K562 (cell line): ENCODE results near the gene MCTS1. TPM values are rescaled to one million over a fixed set of nuclear protein-coding genes. Genes with fewer than 3 reads are reported as not detected.

Experiments used
- ARNT ChIP-seq, 2 experiments: fragments of 450-650 bp; IDR thresholded peaks; 2 replicates each; pipeline ENCODE4 v1.6.1; 2016; ENCODE audit warnings: mild to moderate bottlenecking in 1 of 2
- BRD9 ChIP-seq: fragments of 450-650 bp; IDR thresholded peaks from 2 replicates; pipeline ENCODE4 v1.6.1; 2018; ENCODE audit warnings: low read depth; ENCODE audit not compliant: partially characterized antibody
- KLF13 ChIP-seq: fragments of 450-650 bp; IDR thresholded peaks from 2 replicates; pipeline ENCODE4 v1.6.1; 2016; ENCODE audit warnings: missing genetic modification characterization, low read depth, mild to moderate bottlenecking, missing compliant biosample characterization, moderate library complexity, borderline replicate concordance
- NRF1 ChIP-seq, 2 experiments: fragments of 450-650 bp; IDR thresholded peaks in 1 of 2; conservative IDR thresholded peaks in 1 of 2; 2 replicates each; pipeline ENCODE4 v1.6.1; 2014; ENCODE audit warnings: mild to moderate bottlenecking in 2 of 2
- PTTG1 ChIP-seq: fragments of 450-650 bp; IDR thresholded peaks from 2 replicates; pipeline ENCODE4 v1.6.1; 2016; ENCODE audit warnings: low read depth, mild to moderate bottlenecking, missing genetic modification characterization, missing compliant biosample characterization
- TAF15 ChIP-seq: fragments of 200-400 bp; formaldehyde crosslinking; IDR thresholded peaks from 2 replicates; pipeline ENCODE4 v1.6.1; 2017; ENCODE audit warnings: mild to moderate bottlenecking, low read depth, low read length, moderate library complexity
- polyA plus RNA-seq, 8 experiments: library from polyadenylated mRNA; depleted of rRNA in 4 of 8; stranded (reverse) in 5 of 8; unstranded in 3 of 8; fragments of >200 nt; fragmentation: Nextera tagmentation in 2 of 8; fragmentation: Illumina TruSeq in 1 of 8; extraction: Ambion mirVana in 2 of 8; extraction: Trizol in 1 of 8; gene quantifications; 2 replicates each; pipeline versions ENCODE4 v1.2.1 to v1.2.3, GENCODE V29; 2011 to 2014; ENCODE audit warnings: inconsistent platforms in 1 of 8, missing spikeins in 1 of 8
- total RNA-seq, 7 experiments: library from RNA; depleted of rRNA in 6 of 7; stranded (reverse); fragments of >200 nt in 6 of 7; fragmentation: Illumina TruSeq in 2 of 7; extraction: Trizol in 2 of 7; gene quantifications; 2 replicates each; pipeline versions ENCODE4 v1.2.1 to v1.2.3, GENCODE V29; 2011 to 2021; ENCODE audit warnings: low replicate concordance in 1 of 7
- TF ChIP-seq, protein P1 (sequence below): fragments of 450-650 bp; IDR thresholded peaks from 2 replicates; pipeline ENCODE4 v1.6.1; 2016; ENCODE audit warnings: antibody characterized with exemption
- TF ChIP-seq, protein P2 (sequence below): fragments of 250-450 bp; sonication (Bioruptor Pico); IDR thresholded peaks from 2 replicates; pipeline ENCODE4 v1.5.0; 2021

The MCTS1 gene
- total and polyA plus RNA-seq, 9 of the 15 experiments (the other 6 are each of a cell fraction or from before 2014, with no cell fraction given): 65.3 to 300 (median 152) TPM

DNA sequence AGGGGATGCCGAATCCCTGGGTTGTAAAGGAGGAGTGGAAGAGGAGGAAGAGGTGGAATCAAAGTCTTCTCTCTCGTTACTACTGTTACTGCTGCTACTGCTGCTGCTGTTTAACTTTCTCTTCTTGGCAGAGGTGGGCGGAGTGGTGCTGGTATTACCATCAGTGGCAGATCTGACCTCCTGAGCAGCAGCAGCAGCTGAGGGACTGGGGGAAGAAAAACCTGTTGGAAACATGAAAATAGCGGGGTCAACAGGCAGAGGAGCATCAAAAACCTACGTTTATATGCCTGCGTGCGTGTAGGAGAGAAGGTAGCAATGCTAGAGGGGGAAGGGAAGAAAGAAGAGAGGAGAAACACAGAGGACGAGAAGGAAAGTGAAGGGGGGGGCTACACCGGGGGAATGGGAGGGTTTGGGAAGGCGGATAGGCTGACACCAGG, 43.5 kb upstream of the MCTS1 start (continued):
- TF ChIP-seq, protein P1, sequence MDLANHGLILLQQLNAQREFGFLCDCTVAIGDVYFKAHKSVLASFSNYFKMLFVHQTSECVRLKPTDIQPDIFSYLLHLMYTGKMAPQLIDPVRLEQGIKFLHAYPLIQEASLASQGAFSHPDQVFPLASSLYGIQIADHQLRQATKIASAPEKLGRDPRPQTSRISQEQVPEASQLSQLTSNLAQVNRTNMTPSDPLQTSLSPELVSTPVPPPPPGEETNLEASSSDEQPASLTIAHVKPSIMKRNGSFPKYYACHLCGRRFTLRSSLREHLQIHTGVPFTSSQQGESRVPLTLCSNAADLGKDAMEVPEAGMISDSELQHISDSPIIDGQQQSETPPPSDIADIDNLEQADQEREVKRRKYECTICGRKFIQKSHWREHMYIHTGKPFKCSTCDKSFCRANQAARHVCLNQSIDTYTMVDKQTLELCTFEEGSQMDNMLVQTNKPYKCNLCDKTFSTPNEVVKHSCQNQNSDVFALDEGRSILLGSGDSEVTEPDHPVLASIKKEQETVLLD: 0 out of 2 replicates have a peak, but pooled peaks have one; percentile 34
- TF ChIP-seq PTTG1 (tag) (no peak), TAF15 (no peak), ARNT (IDR thresholded peaks at IDR 0.05) (0 out of 4 replicates have a peak, but pooled peaks of 1 of the 2 experiments have one; percentile 26), NRF1 (conservative IDR thresholded peaks at IDR 0.05 in 1 of 2, IDR thresholded peaks at IDR 0.05 in 1 of 2) (0 out of 4 replicates have a peak, but pooled peaks of 1 of the 2 experiments have one; percentile 3), BRD9 (no peak), KLF13 (tag) (peak; percentile 31; the same call in 1 of the 2 replicates)
- TF ChIP-seq, protein P2, sequence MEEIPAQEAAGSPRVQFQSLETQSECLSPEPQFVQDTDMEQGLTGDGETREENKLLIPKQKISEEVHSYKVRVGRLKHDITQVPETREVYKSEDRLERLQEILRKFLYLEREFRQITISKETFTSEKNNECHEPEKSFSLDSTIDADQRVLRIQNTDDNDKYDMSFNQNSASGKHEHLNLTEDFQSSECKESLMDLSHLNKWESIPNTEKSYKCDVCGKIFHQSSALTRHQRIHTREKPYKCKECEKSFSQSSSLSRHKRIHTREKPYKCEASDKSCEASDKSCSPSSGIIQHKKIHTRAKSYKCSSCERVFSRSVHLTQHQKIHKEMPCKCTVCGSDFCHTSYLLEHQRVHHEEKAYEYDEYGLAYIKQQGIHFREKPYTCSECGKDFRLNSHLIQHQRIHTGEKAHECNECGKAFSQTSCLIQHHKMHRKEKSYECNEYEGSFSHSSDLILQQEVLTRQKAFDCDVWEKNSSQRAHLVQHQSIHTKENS (CRISPR knock-in tag): no peak
